Measurements from ENCODE around the gene FSD1. TPM values are rescaled to one million over a fixed set of nuclear protein-coding genes. Genes with fewer than 3 reads are reported as not detected.
A peak's percentile ranks its signal among the peaks of the same experiment; 100 is the strongest.

Gene FSD1
- total RNA-seq, 1 experiment from 2014 or later, result 11.7 TPM

DNA sequence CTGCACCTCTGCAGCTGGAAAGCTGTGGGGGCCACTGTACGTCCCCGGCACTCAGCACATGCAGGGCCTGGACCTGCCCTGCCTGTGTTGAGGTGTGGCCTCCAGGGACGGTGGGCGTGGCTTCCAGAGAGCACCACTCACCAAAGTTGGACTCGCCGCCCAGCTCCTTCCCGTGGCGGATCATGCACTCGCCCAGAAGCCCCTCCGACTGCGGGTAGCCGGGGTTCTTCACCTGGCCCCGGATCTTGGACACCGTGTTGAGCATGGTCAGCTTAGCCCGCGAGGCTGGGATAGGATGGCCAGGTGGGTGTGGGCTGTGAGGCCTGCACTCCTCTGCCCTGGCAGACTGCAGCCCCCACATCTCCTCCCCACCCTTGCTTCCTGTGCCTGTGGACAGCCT lies 60.9 kb downstream of the FSD1 start:
- no peak for DNase-seq (ENCODE audit: low read depth)

DNA sequence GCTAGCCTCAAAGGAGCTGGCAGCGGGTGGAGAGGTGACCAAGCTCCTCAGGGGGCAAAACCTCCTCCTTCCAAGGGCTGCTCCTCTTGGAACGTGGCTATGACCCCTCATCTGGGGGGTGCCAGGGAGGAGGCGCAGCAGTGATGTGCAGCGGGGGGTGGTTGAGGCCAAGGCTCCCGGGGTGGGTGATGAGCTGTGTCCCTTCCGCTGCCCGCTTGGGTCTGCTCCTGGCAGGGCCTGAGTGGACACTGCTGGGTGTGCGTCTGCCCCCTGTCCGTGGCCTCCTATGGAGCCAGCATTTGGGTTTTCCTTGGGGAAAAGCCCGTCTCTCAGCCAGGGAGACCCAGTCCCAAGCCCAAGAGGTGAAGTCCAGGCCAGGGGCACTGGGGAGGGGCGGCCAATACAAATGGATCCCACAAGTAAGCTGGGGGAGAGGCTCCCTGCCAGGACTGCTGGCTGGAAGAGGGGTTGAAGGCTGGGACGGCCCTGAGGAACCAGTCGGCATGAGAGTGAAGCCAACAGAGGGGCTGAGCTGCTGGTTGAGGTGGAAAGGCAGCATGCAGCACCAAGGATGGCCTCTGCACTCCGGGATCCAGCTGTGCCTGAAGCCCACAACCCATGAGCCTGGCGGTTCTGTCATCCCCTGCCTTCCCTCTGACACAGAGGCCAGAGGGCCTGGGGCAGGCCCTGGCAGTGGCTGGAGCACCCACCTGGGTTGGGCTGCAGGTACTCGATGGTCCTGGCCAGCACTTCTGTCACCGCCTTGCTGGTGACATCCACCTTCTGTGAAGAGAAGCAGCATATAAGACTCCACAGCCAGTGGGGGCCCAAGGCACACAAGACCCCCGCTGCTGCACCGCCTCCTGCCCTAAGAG lies 61.6 kb downstream of the FSD1 start:
- no peak for DNase-seq (ENCODE audit: low read depth)

DNA sequence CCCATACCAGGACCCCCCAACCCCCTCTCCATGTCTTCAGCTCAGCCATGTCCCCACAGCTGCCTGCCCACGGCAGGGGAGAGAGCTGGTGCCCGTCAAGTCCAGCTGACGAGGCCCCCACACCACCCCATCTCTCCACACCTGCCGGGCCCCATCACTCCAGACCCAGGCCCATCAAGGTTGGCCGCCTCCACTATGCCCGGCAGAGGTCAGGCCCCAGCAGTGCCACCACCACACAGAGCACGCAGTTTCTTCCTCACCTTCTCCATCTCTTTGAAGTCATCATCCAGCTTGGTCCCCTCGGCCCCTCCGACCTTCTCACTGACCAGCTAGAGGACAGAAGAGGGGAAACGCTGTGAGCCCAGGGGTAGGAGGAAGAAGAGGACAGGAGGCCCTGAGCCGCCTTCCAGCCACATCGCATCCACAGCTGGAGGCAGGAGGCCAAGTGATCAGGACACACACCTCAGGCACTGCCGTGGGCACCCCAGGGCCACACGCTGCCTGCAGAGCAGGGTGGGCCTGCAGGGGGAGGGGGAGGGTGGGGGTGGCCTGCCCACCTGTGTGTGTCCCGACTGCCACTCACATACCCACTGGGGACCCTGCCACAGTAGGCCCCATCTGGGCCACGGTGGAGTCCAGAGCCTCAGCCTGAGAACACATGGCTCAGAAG lies 62.4 kb downstream of the FSD1 start:
- no peak for DNase-seq (ENCODE audit: low read depth)

GRCh38 chr19:4367336-4367723 lies 62.9 kb downstream of the FSD1 start:
- no peak for DNase-seq (ENCODE audit: low read depth)

- DNase-seq (ENCODE audit: low read depth), result no peak
Observed at GRCh38 chr19:4367781-4368127, 63.4 kb downstream of the FSD1 start.

GRCh38 chr19:4368128-4368820 lies 63.9 kb downstream of the FSD1 start:
- no peak for DNase-seq (ENCODE audit: low read depth)

- peak; percentile 30 for DNase-seq (ENCODE audit: low read depth)
Observed at GRCh38 chr19:4369109-4369887, 64.9 kb downstream of the FSD1 start.

DNA sequence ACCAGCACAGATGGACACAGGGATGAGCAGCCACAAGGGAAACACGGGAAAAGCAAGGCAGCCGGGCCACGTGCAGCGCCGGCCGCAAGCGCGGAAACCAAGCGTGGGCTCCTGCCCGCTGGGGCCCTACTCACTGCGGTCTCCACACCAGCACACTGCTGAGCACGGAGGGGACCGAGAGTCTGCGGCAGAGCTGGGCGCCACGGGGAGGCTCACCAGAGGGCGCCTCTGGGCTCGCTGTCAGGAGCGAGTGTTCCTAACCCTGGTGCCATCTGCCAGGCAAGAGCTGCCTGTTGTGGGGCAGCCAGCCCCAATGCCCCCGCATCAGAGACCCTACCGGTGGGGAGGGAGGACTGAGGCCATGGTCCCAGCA lies 65.5 kb downstream of the FSD1 start:
- DNase-seq (ENCODE audit: low read depth), result no peak

DNA sequence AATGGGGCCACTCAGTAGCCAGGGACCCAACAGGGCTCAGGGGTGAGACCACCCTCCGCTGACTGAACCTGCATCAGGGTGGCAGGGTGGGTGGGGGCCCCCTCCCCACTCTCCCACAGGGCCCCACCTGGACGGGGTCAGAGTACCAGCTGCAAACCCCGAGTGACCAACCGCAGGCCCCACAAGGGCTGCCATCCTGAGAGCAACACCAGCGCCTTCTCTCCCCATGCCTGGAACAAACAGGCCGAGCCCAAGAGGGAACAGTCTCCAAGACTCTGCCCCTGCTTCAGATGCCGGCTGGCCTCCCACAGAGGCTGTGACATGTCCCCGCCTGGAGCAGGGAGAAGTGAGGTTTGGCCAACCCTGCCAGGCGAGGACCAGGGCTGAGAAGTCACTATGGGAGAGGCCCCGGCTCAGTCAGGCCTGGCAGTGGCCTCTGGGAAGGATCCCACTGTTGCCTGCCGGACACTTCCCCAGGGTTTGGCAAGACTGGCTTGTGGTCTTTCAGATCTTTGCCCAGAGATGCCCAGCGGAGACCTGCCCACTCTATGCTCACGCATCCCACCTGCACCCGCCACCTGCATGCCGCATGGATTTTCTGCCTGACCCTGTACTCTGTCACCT lies 66.1 kb downstream of the FSD1 start:
- DNase-seq (ENCODE audit: low read depth), result no peak

- DNase-seq (ENCODE audit: low read depth), result no peak
Observed at GRCh38 chr19:4371247-4372164, 67.1 kb downstream of the FSD1 start.

DNA sequence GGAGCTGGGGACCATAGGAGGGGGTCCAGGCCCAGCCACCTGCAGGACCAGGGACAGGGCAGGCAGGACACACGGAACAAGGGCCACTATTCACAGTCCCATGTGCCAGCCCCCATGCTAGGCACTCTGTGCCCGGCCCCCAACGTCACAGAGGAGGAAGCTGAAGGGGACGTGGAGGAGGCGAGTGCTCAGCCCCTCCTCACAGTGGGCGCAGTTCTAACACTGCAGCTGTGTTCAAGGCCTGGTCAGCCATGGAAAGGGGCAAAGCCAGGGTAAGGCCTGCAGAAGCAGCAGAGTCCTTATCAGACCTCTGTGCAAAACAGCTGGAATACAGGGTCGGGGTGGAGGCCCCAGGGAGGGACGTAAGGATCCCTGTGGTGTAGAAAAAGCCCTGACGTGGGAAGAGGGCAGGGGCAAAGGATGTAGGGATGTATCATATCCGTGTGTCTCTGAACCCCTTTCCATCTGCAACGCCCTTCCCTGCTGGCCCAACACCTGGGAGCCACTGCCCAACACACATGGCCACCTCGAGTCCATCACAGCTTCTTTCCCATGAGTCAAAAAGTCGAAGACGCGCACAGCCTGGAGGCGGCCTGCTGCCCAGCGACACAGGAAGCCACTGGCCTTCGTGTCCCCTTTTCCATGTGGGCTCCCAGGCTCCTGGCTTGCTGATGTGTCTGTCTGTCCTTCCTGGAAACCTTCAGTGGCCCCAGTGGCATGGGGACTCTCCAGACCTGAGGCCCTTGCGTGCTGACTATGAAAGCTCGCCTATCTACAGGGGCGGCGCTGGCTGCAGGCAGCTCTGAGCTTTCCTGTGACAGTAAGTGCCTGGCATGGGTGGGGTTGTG lies 68.0 kb downstream of the FSD1 start:
- no peak for DNase-seq (ENCODE audit: low read depth)

- DNase-seq (ENCODE audit: low read depth), result no peak
Observed at GRCh38 chr19:4373013-4373367, 68.6 kb downstream of the FSD1 start.

Other genes starting within 250 kb of the FSD1 start
- 6.1 and 17.7 TPM in 2 replicates for gene ZBTB7A, start 237.7 kb upstream of the FSD1 start, total RNA-seq (2014; rRNA removed; shearing (Covaris generic))
- 115 and 162 TPM in 2 replicates for gene MAP2K2, start 180.5 kb upstream of the FSD1 start, total RNA-seq (2014; rRNA removed; shearing (Covaris generic))
- gene CREB3L3, start 151.0 kb upstream of the FSD1 start, total RNA-seq (2014; rRNA removed; shearing (Covaris generic)), result 0.39 TPM in 1 of 2 replicates, not detected in the other
- 9.4 and 21.9 TPM in 2 replicates for gene SIRT6, start 122.0 kb upstream of the FSD1 start, total RNA-seq (2014; rRNA removed; shearing (Covaris generic))
- gene ANKRD24, start 121.9 kb upstream of the FSD1 start, total RNA-seq (2014; rRNA removed; shearing (Covaris generic)), result 0.12 and 0.20 TPM in 2 replicates
- 2.7 and 3.0 TPM in 2 replicates for gene EBI3, start 75.1 kb upstream of the FSD1 start, total RNA-seq (2014; rRNA removed; shearing (Covaris generic))
- gene YJU2, start 57.5 kb upstream of the FSD1 start, total RNA-seq (2014; rRNA removed; shearing (Covaris generic)), result 24.4 and 28.2 TPM in 2 replicates
- gene SHD, start 25.3 kb upstream of the FSD1 start, total RNA-seq (2014; rRNA removed; shearing (Covaris generic)), result not detected in 2 replicates
- not detected in 2 replicates for gene TMIGD2, start 2.2 kb upstream of the FSD1 start, total RNA-seq (2014; rRNA removed; shearing (Covaris generic))
- gene STAP2, start 34.2 kb downstream of the FSD1 start, total RNA-seq (2014; rRNA removed; shearing (Covaris generic)), result 7.9 and 13.7 TPM in 2 replicates
- gene MPND, start 39.0 kb downstream of the FSD1 start, total RNA-seq (2014; rRNA removed; shearing (Covaris generic)), result 6.3 and 9.9 TPM in 2 replicates
- 60.5 and 99.7 TPM in 2 replicates for gene SH3GL1, start 95.9 kb downstream of the FSD1 start, total RNA-seq (2014; rRNA removed; shearing (Covaris generic))
- gene CHAF1A, start 98.0 kb downstream of the FSD1 start, total RNA-seq (2014; rRNA removed; shearing (Covaris generic)), result 22.8 and 38.1 TPM in 2 replicates
- gene UBXN6, start 153.2 kb downstream of the FSD1 start, total RNA-seq (2014; rRNA removed; shearing (Covaris generic)), result 78.5 and 127 TPM in 2 replicates
- 36.1 and 69.3 TPM in 2 replicates for gene HDGFL2, start 167.7 kb downstream of the FSD1 start, total RNA-seq (2014; rRNA removed; shearing (Covaris generic))
- gene PLIN4, start 213.9 kb downstream of the FSD1 start, total RNA-seq (2014; rRNA removed; shearing (Covaris generic)), result 0.02 TPM in 2 replicates
- not detected in 2 replicates for gene PLIN5, start 230.6 kb downstream of the FSD1 start, total RNA-seq (2014; rRNA removed; shearing (Covaris generic))
- gene LRG1, start 235.4 kb downstream of the FSD1 start, total RNA-seq (2014; rRNA removed; shearing (Covaris generic)), result 0.64 TPM in 1 of 2 replicates, not detected in the other

All from M059J (cell line).